GM21526 (cell line): Measurements from ENCODE around the gene LHPP.
"Not testable (repeated sequence)": the region's sequence is repeated elsewhere in the genome, so short reads cannot be mapped to it uniquely, and the experiment has no call there.

Source experiments
- ATAC-seq: cut with Tn5 transposase; IDR thresholded peaks from one replicate; pipeline ENCODE4 v1.9.1; 2021; ENCODE audit warnings: moderate library complexity; ENCODE audit not compliant: unreplicated experiment, low FRiP score

LHPP gene

GRCh38 chr10:124566981-124567835 is 105.6 kb downstream of the LHPP start:
- no peak for ATAC-seq

- no peak for ATAC-seq
These were observed 106.7 kb downstream of the LHPP start for GRCh38 chr10:124568339-124568738.

DNA sequence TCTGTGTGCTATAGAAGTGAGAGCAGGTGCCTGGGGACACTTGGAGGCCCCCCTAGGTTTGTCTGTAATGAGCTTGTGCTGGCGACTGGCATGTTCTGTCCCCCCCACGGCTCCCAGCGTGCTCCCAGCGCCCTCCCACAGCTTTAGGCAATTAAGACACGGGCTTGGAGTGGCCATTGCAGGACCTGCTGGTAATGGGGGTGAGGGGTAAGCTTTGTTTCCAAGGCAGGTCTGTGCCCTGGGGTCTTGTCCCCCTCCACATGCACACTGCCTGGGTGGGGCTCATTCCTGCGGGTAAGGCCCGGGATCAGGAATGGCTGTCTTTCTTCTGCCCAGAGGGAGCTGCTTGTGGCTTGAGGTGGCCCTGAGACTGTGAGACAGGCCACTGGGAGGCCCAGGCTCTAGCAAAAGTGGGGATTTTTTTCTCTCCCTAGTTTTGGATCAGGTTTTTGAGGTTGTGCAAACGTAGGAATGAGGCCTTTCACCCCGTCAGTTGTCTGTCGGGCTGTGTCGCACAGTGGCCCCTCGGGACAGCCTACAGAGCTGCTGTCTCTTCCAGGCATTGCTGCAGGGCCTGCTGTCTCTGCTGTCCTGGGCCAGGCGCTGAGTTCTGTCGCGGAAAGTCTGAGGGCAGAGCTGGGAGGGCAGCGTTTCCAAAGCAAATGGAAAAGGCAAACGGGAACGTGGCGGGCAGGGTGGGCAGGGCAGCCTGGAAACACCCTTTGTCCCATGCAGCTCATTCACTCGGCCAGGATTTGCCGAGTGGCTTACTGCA is 107.4 kb downstream of the LHPP start:
- no peak for ATAC-seq

DNA sequence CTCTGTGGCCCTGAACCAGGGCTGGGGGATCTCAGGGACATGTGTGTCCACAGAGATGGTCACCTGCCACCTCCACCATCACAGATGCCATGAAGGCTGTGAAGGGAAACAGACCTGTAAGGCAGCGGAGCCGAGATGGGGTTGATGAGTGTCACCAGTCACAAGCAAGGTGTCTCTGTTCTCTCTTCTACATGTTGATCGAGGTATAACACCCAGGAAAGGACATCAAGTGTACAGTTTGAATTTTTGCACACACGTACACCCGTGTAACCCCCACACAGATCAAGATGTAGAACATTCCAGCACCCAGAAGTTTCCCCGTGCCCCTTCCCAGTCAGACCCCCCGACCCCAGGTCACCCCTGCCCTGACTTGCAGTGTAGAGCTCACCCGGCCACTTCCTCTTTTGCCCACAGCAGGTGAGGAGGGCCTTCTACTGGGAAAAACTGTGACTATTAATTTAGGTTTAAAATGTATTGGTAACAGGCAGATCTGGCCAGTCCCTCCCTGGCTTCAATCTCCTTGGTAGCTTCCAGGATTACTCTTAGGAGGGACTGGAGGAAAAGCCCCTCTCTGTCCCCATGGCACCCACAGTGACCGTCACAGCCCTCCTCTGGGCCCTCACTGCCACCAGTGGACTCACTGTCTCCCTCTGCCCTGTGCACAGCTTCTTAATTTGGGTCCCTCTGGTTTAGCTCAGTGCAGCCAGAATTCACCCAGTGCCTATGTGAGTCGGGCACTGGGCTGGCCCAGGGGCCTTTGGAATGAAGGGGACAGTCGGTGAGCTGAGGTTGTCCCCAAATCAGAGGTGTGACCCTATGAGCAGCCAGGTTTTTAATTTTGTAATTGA is 108.2 kb downstream of the LHPP start:
- ATAC-seq, result no peak

- ATAC-seq, result no peak
These were observed 109.0 kb downstream of the LHPP start for GRCh38 chr10:124570646-124571045.

GRCh38 chr10:124572751-124573150 is 111.1 kb downstream of the LHPP start:
- ATAC-seq, result no peak

- no peak for ATAC-seq
These were observed 112.3 kb downstream of the LHPP start for GRCh38 chr10:124573726-124574455.

- ATAC-seq, result no peak
These were observed 112.9 kb downstream of the LHPP start for GRCh38 chr10:124574456-124575070.

GRCh38 chr10:124575107-124576035 is 113.7 kb downstream of the LHPP start:
- ATAC-seq, result no peak

GRCh38 chr10:124576526-124577420 is 115.2 kb downstream of the LHPP start:
- ATAC-seq, result no peak

DNA sequence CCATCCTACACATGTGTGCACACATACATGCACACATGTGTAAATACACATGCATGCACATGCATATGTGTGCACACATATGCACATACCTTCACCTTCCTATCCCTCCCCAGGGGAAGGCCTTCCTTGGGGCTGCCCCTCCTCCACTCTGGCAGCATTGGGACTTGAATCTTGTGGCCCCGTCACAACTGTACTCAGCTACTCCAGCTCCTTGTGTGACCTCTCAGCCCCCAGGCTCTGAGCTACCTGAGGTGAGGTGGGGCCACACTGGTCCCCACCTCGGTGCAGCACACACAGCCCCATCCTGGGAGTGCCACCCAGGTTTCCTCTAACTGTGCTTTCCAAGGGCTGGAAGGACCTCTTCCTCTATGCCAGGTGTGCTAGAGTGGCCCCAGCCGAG is 116.0 kb downstream of the LHPP start:
- no peak for ATAC-seq

DNA sequence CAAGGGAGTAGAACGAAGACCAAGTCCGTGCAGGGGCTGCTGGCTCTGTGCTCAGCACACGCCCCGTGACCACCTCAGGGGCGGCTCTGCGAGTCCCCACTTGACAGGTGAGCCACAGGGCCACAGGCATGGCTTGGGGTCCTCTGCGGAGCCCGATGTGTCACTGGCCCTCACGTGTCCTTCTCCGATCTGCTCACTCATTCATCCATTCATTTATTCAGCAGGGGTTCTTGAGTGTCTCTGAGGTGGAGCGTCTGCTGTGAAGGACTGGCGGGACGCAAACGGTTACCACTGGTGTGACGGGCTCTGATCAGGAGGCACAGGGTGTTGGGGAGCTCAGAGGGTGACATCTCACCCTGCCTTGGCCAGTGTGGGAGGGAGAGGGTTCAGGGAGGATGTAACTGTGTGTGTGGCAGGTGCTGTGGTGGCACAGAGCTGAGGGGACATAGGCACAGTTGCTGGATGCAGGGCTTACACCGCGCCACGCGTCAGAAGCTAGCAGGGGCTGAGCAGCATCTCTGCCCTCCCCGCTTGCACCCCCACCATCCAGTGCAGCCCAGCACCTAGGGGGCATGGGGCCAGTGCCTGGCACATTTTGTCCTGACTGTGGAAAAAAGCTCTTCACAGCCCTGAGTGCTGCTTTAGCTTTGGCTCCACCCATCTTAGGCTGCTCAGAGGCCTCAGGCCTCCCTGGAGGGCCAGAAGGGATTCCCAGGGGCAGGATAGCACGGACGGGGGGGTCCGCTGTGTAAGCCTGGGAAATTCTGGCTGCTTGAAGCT is 116.8 kb downstream of the LHPP start:
- no peak for ATAC-seq

- no peak for ATAC-seq
These were observed 117.4 kb downstream of the LHPP start for GRCh38 chr10:124579011-124579399.

GRCh38 chr10:124586142-124586541 is 124.5 kb downstream of the LHPP start:
- no peak for ATAC-seq

DNA sequence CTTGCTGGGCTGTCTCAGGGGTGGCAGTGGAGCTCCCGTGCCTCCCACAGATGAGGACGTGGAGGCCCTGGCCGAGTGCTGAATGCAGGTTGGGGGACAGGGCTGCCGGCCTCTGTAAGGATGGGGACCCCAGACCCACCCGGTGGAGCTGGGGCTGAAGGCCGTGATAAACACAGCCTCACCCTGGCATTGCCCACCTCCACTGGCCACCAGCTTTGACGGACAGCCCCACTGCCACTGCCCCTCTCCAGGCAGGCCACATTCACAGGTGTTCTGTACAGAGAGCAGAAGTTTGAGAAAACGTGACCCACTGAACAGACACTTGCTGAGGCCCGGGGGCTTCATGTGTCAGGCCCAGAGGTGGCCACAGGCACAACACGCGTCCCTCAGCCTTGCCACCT is 126.2 kb downstream of the LHPP start:
- no peak for ATAC-seq

GRCh38 chr10:124588341-124588735 is 126.7 kb downstream of the LHPP start:
- not testable (repeated sequence) for ATAC-seq
